Uterus (tissue), 2 donors: ENCODE results near the gene FYN.

Experiments used
- CTCF ChIP-seq, 4 experiments: fragments of 200-600 bp in 2 of 4; fragments of 450-650 bp in 2 of 4; sonication (generic) in 2 of 4; IDR thresholded peaks; one replicate each; pipeline ENCODE4 v1.5.1; 2016 to 2019; ENCODE audit warnings: antibody characterized with exemption in 4 of 4, mild to moderate bottlenecking in 2 of 4, moderate library complexity in 1 of 4
- POLR2A ChIP-seq, 2 donors: fragments of 450-650 bp; IDR thresholded peaks; one replicate each; pipeline ENCODE4 v1.6.1; 2016; ENCODE audit warnings: antibody characterized with exemption in 2 of 2, mild to moderate bottlenecking in 1 of 2, moderate library complexity in 1 of 2

- TF ChIP-seq POLR2A (IDR thresholded peaks at IDR 0.05), result no peak
- TF ChIP-seq CTCF (IDR thresholded peaks at IDR 0.05), result no peak
These were observed 21.0 kb upstream of the FYN start for GRCh38 chr6:111894272-111894671.
